ENCODE measurements around the gene GP2.

- TF ChIP-seq CTCF (conservative IDR thresholded peaks at IDR 0.05; ENCODE audit: low read length) = no peak
- TF ChIP-seq EZH2phosphoT487 (IDR thresholded peaks at IDR 0.05; ENCODE audit: borderline replicate concordance) = no peak
These were observed 4.3 kb upstream of the GP2 start for GRCh38 chr16:20331635-20332034.
